HG03565 (cell line): ENCODE measurements around the gene YBX2.
"Not testable (repeated sequence)": the region's sequence is repeated elsewhere in the genome, so short reads cannot be mapped to it uniquely, and the experiment has no call there.

Source experiments
- ATAC-seq: cut with Tn5 transposase; IDR thresholded peaks from one replicate; pipeline ENCODE4 v1.9.1; 2021; ENCODE audit warnings: mild to moderate bottlenecking, moderate library complexity; ENCODE audit not compliant: unreplicated experiment

The YBX2 gene

GRCh38 chr17:7249214-7249613 is 45.2 kb downstream of the YBX2 start:
- no peak for ATAC-seq

- ATAC-seq: no peak
These were observed 45.6 kb downstream of the YBX2 start for GRCh38 chr17:7248796-7249195.

GRCh38 chr17:7246779-7247178 is 47.7 kb downstream of the YBX2 start:
- ATAC-seq: no peak

GRCh38 chr17:7243838-7244237 is 50.6 kb downstream of the YBX2 start:
- not testable (repeated sequence) for ATAC-seq

- ATAC-seq: no peak
These were observed 51.0 kb downstream of the YBX2 start for GRCh38 chr17:7243453-7243729.

GRCh38 chr17:7242717-7243452 is 51.6 kb downstream of the YBX2 start:
- peak; percentile 34 for ATAC-seq

- peak; percentile 20 for ATAC-seq
These were observed 52.4 kb downstream of the YBX2 start, which contains the start of gene GABARAP for GRCh38 chr17:7241783-7242716. TSS of gene GABARAP (minus strand) at chr17:7242449. CDS start at chr17:7242330, 119 bp downstream.

- no peak for ATAC-seq
These were observed 53.2 kb downstream of the YBX2 start for GRCh38 chr17:7241090-7241733.

- ATAC-seq: no peak
These were observed 54.1 kb downstream of the YBX2 start for GRCh38 chr17:7240375-7240774.

- peak; percentile 38 for ATAC-seq
These were observed 55.1 kb downstream of the YBX2 start, which contains the start of gene PHF23 for GRCh38 chr17:7239091-7240027. TSS of gene PHF23 (minus strand) at chr17:7239457. CDS start at chr17:7239279, 178 bp downstream.

- ATAC-seq: no peak
These were observed 55.9 kb downstream of the YBX2 start for GRCh38 chr17:7238420-7239090.
